ENCODE results near the gene RAD23A.

DNA sequence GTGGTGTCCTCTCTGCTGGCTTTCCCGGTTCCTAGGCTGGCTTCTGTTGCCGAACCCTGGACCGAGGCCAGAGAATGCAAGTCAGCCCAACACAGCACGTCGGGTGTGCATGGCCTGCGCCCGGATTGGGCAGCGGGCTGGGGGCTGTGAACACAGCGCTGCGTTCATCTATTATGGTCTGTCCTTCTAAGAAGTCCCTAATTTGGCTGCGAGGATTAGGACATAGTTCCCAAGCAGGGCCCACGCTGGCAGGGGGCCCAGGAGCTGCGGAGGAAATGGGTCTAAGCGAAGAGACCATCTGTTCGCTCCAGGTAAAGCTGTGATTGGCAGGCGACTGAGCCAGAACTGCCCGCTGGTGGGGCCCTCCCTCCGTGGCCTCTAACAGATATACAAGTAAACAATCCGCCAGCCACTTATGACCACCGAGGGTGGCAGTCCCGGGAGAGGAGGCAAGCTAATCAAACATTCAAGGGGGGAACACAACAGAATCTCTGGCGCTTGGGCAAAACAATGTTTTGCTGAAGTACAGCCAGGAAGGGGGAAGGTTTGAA, 32.6 kb upstream of the RAD23A start:
- TF ChIP-seq RFX5 (IDR thresholded peaks at IDR 0.05; ENCODE audit: low read depth, low read length): no peak
- TF ChIP-seq, protein P1, sequence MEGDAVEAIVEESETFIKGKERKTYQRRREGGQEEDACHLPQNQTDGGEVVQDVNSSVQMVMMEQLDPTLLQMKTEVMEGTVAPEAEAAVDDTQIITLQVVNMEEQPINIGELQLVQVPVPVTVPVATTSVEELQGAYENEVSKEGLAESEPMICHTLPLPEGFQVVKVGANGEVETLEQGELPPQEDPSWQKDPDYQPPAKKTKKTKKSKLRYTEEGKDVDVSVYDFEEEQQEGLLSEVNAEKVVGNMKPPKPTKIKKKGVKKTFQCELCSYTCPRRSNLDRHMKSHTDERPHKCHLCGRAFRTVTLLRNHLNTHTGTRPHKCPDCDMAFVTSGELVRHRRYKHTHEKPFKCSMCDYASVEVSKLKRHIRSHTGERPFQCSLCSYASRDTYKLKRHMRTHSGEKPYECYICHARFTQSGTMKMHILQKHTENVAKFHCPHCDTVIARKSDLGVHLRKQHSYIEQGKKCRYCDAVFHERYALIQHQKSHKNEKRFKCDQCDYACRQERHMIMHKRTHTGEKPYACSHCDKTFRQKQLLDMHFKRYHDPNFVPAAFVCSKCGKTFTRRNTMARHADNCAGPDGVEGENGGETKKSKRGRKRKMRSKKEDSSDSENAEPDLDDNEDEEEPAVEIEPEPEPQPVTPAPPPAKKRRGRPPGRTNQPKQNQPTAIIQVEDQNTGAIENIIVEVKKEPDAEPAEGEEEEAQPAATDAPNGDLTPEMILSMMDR (conservative IDR thresholded peaks at IDR 0.05; ENCODE audit: low read depth, low read length): no peak
- no peak for TF ChIP-seq RCOR1 (IDR thresholded peaks at IDR 0.05; ENCODE audit: insufficient replicate concordance, low read length)
- TF ChIP-seq POLR2A (IDR thresholded peaks at IDR 0.05; ENCODE audit: low read depth, low read length): no peak

Data from IMR-90 (cell line).